DMS114 treated with DMSO at 0.1 percent for 48 hours (cell line): ENCODE data around the gene BPIFB2.

Experiments used
- DNase-seq: peaks from one replicate; lab custom pipeline; 2025; ENCODE audit not compliant: unreplicated experiment; lab: John Stamatoyannopoulos, UW

Gene BPIFB2

DNA sequence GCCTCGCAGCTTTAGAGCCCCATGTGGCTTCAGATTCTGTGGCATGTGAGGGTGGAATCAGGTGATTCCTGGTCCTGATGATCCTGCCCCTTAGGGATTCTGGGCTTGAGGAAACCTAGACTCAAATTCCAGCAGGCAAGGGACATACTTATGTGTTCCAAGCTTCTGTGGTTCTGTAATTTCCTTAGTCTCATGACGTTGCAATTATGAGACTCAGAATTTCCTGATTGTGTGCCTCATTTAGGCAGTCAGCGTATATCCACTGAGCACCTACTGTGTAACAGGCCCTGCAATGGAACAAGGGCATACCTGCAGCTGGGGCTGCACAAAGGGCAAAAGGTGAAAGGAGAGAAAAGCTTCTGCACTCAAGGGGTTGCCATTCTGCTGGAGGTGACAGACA lies 60.3 kb downstream of the BPIFB2 start:
- no peak for DNase-seq

DNA sequence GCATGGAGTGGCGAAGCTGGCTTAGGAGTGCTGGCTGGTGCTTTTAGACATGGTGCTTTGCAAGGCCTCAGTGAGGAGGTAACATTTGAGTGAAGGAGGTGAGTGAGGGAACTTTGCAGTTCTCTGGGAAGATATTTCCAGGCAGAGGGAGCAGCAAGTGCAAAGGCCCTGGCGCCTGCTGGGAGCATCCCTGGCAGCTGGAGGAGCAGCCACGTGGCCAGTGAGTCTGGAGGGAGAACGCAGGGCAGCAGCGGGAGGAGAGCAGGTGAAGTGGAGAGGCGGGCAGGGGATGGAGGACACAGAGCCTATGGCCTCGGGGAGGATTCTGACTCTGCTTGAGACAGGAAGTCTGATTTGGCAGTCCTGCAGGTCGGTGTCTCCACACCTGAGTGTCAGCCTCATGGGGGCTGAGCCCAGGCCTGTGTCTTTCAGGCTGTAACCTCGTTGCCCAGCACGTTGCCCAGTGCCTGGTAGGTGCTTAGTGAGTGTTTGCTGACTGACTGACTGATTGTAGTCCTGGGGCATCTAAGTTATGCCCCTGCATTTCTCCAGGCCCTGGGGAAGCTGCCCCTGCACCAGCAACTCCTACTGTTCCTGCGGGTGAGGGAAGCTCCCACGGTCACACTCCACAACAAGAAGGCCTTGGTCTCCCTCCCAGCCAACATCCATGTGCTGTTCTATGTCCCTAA lies 60.9 kb downstream of the BPIFB2 start:
- DNase-seq: no peak

GRCh38 chr20:33069673-33070072 lies 62.2 kb downstream of the BPIFB2 start:
- DNase-seq: no peak

GRCh38 chr20:33070111-33071053 lies 62.9 kb downstream of the BPIFB2 start:
- no peak for DNase-seq

GRCh38 chr20:33071198-33071597 lies 63.7 kb downstream of the BPIFB2 start:
- no peak for DNase-seq

GRCh38 chr20:33072362-33072761 lies 64.9 kb downstream of the BPIFB2 start:
- DNase-seq: no peak

GRCh38 chr20:33072813-33073212 lies 65.3 kb downstream of the BPIFB2 start:
- no peak for DNase-seq
